Bone marrow (tissue), 2 donors: ENCODE results near the gene STARD10.

Experiments
- DNase-seq, 2 donors: peaks; one replicate each; lab custom pipeline; 2025; lab: John Stamatoyannopoulos, UW

STARD10 gene

GRCh38 chr11:72705442-72706365, 88.1 kb downstream of the STARD10 start:
- no peak for DNase-seq

GRCh38 chr11:72704783-72705265, 89.0 kb downstream of the STARD10 start:
- DNase-seq: no peak
